NB4 (cell line): ENCODE data around the gene IGFBP6.

ENCODE experiments used
- POLR2A ChIP-seq: IDR thresholded peaks from 2 replicates; pipeline ENCODE4 v1.6.1; 2011; ENCODE audit warnings: mild to moderate bottlenecking; ENCODE audit not compliant: insufficient read length; ENCODE audit errors: extremely low read depth
- TF ChIP-seq, protein P1 (sequence below): IDR thresholded peaks from one replicate; pipeline ENCODE4 v1.5.1; 2012; ENCODE audit warnings: low read depth, low read length

DNA sequence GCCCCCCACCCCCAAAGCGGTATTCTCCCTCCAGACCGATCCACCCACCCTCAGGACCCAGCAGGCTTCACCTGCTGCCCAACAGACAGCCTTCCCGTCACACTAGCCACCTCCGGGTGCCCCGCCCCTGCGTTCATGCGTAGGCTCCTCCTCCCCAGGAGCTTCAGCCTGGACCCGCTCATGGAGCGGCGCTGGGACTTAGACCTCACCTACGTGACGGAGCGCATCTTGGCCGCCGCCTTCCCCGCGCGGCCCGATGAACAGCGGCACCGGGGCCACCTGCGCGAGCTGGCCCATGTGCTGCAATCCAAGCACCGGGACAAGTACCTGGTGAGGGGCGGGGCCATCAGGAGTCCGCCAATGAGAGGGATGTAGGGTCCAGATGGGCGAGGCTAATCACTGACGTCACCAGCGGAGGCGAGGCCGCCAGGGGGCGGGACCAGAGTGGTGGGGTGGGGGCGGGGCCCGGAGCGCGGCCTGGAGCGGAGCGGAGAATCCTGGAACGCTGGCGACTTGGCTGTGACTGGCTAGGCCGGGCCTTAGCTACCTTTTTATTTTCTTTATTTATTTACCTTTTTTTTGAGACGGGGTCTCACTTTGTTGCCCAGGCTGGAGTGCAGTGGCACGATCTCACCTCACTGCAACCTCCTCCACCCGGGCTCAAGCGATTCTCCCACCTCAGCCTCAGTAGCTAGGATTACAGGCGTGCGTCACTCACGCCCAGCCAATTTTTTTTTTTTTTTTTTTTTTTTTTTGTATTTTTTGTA is 43.2 kb upstream of the IGFBP6 start:
- no peak for TF ChIP-seq POLR2A
- TF ChIP-seq, protein P1, sequence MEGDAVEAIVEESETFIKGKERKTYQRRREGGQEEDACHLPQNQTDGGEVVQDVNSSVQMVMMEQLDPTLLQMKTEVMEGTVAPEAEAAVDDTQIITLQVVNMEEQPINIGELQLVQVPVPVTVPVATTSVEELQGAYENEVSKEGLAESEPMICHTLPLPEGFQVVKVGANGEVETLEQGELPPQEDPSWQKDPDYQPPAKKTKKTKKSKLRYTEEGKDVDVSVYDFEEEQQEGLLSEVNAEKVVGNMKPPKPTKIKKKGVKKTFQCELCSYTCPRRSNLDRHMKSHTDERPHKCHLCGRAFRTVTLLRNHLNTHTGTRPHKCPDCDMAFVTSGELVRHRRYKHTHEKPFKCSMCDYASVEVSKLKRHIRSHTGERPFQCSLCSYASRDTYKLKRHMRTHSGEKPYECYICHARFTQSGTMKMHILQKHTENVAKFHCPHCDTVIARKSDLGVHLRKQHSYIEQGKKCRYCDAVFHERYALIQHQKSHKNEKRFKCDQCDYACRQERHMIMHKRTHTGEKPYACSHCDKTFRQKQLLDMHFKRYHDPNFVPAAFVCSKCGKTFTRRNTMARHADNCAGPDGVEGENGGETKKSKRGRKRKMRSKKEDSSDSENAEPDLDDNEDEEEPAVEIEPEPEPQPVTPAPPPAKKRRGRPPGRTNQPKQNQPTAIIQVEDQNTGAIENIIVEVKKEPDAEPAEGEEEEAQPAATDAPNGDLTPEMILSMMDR, result no peak
